Central memory CD4-positive, alpha-beta T cell (primary cell): ENCODE results near the gene MCM8.

Source experiments
- DNase-seq: peaks from one replicate; pipeline ENCODE4 v3.0.0; 2022
- total RNA-seq, 3 experiments: gene quantifications; one replicate each; lab custom pipeline; 2026; lab: John Stamatoyannopoulos, UW

The MCM8 gene
- total RNA-seq: 7.7 to 19.2 (median 10.4) reads per million in 3 experiments

DNA sequence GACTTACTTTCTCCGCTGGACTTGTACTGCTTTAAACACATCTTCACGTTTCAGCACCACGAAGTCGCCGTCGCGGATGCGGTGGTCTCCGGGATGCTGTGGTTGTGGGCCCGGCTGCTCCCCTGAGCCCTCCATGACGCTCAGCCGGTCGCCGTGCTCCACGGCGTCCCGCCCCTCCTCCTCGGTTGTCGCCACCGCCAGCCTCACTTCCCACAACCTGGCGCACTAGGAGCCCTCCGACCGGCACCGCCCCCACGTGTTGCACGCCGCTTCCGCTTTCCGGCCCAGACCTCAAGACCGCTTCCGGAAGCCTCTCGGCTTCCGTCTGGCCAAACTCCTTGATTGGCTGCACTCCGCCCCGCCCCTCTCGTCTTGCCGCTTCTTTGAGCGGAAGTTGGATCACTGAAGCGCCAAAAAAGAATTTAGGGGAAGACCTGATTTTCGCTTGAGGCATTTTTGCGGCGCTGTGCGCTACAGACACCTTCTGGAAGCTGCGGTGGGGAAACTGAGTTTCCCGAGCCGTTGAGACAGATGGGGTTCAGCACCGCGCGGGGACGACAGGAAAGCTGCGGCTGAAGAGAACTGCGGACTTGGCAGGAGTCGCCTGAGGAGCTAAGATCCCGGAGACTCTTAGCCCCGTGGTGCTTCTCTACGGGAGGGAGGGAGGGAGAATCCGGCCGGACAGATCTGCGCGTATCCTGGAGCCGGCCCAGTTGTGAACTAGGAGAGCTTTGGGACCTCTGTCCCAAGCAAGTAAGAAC is at the start of gene MCM8, which contains the start of gene TRMT6:
MCM8 (plus strand) TSS at position 382 of the 761 bp plus-strand sequence. CDS start 1,364 bp downstream, outside the sequence.
TRMT6 (minus strand) TSS at position 263 of the 761 bp plus-strand sequence; CDS start at position 135, 128 bp downstream.
- DNase-seq: peak; percentile 97

DNA sequence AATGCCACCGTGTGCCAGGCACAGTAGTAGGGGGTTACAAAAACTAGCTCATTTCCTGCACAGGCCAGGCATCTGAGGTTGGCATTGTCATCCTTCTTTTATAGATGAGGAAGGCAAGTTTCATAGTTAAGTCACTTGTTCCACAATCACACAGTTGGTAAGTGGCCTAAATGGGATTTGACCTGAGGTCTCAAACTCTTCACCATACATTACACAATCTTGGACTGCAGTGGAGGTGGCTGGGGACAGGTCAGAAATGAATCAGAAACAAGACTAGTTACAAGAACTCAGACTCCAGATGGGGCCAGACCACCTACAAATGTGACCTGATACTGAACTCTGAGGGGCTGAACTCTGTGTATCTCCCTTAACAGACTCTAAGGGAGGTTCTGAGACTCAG is 49.5 kb upstream of the MCM8 start:
- no peak for DNase-seq

DNA sequence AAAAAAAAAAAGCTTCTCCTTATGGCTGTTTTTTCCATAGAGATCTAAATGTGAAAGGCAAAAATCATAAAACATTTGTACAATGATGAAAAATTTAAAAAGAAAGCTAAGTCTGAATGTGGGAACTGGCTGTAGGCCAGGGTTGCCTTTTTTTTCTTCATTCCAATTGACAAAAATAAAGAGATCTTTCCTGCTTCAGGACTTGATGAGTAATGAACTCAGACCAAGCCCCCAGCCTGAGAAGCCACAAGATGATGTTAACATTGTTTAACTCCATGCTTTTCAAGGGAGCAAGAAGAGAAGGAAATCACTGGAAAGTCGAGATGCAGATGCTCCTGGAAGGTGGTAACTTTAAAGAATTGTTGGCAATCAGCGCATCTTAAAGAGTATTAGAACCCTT is 41.5 kb upstream of the MCM8 start:
- no peak for DNase-seq

DNA sequence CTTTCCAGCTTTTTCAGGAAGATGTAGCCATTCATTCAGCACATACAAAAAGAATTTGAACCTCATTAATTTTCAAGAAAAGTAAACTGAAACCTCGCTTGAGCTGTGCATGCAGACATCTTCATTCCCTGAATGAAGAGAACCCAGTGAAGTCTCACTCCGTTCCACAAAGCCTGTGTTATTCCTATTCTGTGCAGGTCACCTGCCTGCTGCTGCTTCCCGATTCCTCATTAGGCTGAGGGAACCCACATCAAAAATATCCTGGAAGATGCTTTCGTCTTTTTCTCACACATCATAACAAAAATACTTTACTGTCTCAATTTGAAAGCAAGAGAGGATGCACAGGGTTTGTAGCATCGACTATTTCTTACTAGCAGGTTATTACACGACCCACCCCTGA is 40.3 kb upstream of the MCM8 start:
- DNase-seq: no peak

DNA sequence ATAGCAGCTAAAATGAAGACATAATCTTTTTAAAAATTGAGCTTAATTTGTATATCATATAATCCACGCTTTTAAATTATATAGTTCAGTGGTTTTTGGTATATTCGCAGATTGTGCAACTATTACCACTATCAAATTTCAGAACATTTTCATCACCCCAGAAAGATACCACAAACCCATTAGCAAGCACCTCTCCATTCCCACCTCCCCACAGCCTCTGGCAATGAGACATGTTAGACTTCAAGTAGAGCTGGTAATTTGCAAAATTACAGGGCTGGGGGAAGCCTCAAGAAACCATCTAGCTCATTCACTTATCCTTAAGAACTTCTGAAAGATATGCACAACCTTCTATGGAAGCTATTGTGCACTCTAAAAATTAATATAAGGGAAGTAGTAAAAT is 37.3 kb upstream of the MCM8 start:
- no peak for DNase-seq

DNA sequence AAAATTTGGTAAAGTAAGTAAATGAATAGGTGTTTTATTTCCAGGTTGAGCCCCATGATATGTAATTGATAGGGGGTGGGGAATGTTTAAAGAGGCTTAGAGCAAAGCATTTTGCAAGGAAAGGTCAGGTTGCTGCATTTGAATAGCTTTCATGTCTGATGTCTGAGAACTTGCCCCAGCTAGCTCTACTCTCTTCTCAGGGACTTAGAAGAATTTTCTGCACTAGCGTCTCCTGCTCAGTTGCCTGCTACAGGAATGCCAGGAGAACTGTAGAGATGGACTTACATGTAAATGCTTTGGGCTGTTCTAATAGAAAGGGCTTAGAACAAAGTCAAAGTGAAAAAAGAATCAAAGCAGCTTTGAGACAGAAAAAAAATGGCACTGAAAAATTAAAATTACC is 35.6 kb upstream of the MCM8 start:
- DNase-seq: no peak

DNA sequence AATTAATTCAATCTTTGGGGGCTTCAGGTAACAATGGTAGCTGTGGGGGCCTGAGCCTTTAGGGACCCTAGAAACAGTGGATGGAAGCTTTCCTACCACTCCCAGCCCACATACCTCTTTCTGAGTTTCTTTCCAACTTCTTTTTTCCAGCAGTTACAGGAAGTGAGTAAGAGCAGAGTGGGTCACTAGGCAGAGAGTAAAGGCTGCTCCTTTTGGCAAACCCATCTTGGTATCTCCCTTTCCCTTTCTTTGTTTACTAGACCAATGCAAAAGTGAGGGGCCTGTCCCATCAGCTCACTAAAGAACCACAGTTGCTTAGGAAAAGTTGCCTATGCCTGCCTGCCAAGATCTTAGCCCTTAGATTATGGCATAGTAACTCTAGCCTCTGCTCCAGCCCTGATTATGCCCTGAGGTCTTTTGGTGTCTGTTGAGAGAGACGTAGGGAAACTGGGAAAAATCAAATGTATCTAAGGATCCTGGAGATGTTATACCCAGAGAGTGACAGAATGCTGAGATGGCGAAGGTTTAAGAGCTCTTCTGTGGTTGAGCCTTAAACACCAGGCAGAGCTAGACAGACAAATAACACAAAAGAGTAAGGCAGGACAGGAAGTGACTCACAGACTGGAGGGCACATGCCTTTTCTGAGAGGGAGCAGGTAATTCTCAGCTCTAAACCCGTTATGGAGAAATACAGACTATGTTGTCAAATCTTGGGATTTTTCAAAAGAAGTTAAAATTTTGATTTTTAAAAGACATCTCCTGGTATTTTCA is 31.4 kb upstream of the MCM8 start:
- DNase-seq: no peak

DNA sequence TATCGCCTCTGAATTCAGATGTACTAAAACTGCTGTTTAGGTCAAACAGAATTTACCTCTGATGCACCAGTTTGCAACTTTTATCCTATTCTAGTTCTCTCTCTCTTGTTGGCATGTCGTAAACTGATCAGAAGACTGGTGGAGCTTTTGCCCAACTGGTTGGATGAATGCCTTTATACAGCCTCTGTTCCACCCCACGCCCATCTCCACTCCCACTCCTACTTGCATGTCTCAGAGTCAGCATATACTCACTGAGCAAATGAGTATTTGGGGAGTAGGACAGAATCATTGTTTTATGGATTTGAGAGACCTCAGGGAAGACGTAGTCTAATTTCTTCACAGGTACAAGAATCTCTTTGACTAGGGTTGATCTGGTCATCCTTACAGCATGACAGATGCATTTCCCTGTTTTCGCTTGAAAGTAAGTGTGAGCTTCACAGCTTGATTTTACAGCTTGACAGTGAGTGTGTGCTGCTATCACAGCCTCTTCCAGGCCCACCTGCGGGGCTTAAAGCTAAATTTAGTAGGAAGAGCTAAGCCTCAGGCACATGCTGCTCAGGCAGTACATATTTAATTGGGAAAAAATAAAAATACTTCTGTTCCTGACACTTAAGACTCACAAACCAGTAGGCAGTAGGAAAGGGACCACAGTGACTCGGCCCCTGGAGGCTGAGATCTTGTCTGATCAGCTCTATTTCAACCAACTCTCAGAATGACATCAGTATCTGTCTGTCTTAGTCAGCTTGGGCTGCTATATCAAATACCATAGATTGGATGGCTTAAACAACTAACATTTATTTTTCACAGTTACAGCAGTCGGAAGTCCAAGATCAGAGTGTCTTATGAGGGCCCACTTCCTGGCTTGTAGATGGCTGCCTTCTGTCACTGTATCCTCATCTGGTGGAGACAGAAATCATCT is 30.6 kb upstream of the MCM8 start:
- no peak for DNase-seq

DNA sequence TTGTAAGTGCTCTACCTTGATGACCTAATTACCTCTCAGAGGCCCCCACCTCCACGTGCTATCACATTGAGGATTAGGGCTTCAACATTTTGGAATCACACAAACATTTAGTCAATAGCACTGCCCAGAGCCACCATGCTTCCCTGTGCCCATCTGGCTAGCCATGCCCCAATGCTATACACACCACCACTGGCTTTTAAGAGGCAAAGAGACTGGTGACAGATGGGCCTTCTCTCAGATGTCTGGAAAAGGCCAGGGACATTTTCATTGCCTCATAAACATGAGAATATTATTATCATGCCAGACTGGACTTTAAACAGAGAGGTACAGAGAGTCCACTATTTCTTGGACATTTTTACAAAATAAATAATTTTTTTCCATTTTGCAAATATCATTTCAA is 29.9 kb upstream of the MCM8 start:
- DNase-seq: no peak

DNA sequence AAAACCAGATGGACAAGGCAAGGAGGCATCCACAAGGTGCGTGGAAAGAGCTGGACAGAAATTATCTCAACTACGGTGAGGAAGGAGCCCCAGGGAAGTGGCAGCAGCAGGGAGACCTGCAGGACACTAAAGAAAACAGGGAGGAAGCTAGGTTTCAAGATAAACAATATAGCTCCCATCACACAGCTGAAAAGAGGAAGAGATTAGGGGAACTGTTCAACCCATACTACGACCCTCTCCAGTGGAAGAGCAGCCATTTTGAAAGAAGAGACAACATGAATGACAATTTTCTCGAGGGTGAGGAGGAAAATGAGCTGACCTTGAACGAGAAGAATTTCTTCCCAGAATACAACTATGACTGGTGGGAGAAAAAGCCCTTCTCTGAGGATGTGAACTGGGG is 27.0 kb upstream of the MCM8 start:
- no peak for DNase-seq

DNA sequence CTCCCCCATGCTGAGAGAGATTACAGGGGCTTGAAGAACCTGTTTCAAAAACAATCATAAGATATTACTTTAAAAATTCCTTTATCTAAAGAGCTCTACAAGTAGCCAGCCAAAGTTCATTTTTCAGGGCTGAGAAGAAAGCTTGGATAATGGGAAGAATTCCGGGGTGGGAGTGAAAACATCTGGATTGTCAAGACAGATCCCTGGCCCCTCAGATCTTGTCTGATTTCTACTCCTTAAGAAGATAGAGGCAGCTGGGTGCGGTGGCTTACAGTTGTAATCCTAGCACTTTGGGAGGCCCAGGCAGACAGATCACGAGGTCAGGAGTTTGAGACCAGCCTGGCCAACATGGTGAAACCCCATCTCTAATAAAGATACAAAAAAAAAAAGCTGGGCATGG is 24.9 kb upstream of the MCM8 start:
- no peak for DNase-seq

DNA sequence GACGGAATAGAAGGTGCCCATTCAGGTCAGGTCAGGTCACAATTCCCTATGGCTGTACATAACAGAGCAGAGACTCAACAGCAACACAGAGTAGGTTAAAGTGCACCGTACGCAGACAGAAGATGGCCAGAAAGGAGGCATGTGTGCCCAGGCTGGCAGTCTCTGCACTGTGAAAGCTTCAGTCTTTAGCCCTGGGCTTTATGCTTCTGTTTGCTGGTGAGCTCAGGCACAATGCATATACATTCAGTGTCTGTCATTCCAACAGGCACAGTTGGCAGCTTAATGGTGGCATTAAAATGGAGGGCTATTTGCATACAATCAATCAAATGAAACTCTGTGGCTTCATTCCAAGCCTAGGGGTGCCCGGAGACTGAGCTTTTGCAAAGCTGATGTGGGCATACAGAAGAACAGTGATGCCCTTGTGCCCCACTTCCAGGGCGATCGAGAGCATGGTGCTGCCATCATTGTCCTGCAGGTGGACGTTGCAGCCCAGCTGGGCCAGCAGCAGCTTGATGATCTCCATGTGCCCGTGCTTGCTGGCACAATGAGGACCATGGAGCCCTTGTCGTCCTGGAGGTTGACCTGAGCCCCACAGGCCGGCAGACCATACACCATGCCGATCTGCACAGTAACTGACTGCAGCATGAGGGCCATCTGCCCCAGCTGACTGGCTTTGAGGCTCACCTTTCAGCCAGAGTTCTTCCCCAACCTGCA is 22.5 kb upstream of the MCM8 start:
- DNase-seq: no peak

DNA sequence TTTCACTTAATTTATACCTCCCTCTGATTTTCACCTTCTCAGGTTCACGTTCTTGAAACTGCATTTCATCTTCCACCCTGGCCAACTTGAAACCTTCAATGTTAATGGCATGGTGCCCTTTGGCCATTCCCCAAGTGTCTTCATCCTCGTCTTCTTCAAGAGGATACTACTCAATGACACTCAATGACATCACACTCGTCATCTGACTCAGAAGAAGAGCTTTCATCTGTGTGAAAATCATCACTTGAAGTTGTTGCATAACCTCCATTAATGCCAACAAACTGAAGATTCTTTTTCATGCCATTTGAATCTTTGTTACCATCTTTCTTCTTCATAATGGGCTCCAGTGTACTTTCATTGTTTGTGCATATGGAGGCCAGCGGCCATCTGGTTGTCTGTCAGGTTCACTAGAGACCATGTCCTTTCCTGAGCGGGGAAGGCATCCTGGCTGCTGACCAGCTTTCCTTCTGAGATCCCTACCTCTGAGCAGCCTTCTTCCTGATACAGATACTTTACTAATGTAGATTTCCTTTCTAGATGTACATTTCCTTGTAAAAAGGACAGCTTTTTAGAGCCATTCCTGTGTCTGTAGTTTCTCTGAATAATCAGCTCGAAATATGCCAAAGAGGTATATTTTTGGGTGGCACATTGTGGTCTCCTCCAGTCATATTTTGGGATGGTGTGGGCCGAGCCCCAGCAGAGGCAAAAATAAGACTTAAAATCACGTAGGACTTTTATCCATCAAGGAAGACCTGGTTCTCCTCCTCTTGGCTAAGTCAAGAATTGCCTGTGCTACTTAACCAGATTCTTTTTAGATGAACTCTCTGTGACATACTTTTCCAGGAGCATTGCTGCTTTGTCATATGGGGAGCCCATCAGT is 21.4 kb upstream of the MCM8 start:
- no peak for DNase-seq

DNA sequence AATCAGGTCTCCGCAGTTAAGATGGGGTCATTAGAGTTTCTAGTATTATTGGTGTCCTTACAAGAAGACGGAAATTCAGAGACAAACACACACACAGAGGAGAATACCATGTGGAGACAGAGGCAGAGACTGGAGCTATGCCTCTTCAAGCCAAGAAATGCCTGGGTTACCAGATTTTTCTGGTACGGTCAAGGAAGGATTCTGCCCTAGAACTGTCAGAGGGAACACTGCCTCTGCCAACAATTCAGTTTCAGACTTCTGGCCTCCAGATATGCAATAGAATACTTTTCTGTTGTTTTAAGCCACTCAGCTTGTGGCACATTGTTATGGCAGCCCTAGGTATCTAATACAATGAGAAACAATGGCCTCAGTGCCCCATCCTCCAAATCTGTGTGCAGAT is 19.0 kb upstream of the MCM8 start:
- no peak for DNase-seq

DNA sequence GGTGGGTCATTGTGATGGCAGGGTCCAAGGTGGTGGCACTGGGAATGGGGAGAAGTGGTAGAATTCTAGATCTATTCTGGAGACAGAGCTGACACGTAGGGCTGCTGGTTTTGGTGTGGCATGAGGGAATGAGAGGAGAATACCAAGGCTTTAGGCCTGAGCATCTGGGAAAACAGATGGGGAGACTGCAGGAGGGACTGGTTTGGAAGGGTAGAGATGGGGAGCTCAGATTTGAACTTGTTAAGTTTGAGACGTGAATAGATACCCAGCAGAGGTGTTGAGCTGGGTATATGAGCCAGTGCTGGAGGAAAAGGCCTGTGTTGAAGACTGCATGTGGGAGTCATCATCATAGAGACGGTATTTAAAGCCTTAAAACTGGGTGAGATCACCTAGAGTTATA is 17.7 kb upstream of the MCM8 start:
- no peak for DNase-seq

DNA sequence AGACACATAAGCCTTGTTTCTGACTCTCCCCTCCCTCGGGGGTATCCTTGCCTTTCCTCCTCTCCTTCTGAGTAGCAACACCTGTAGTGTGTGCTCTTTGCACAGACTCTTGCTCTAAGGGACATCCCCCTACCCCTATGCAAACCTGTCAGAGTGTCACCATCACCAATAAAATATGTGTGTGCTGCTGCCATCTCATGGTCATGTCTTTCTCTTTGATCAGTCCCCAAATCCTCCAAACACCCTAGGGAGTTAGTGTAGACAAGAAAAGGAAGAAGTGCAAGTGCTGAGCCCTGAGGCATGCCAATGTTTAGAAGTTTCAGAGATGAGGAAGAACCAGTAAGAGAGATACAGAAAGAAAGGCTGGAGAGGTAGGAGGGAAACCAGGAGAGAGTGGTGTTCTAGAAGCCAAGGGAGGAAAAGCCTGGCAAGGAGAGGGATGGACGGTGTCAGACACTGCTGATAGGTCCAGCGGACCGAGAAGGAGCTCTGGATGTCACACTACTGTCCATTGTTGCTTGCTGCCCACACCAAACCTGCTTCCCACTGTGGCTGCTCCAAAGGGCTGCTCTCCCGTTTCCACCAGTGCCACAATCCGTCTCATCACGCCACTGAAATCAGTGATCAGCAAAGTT is 16.5 kb upstream of the MCM8 start:
- no peak for DNase-seq

DNA sequence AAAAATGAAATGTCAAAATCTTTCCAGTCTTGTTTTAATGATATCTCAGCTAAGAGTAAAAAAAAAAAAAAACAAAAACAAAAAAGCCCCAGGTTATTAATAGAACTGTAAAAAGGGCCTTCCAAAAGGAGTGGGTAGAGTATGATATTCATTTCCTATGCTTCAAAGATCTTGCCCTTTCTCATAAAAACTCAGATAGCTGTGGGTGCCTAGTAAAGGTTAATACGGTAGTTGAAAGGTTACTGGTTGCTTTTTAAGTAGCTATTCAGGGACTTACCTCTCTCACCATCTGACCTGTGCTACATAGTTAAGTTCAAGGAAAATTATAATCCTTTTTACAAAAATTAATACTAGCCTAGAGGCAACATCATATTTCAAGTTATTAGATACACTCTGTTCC is 15.1 kb upstream of the MCM8 start:
- no peak for DNase-seq

DNA sequence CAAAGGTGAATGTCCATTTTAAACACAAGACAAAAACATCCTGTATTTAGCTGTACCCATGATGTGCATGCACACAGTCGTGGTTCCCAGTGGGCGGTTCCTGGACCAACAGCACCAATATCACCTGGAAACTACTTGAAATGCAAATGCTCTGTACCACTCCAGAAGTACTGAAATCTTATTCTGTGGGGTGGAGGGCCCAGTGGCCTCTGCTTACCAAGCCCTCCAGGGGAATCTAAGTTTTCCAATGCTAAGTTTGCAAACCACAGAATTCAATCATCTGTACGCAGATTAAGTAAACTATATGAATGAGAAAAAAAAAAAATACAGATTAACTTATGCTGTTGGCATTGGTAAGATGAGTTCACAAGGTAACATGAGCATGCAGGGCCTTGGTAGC is 14.2 kb upstream of the MCM8 start:
- DNase-seq: no peak

DNA sequence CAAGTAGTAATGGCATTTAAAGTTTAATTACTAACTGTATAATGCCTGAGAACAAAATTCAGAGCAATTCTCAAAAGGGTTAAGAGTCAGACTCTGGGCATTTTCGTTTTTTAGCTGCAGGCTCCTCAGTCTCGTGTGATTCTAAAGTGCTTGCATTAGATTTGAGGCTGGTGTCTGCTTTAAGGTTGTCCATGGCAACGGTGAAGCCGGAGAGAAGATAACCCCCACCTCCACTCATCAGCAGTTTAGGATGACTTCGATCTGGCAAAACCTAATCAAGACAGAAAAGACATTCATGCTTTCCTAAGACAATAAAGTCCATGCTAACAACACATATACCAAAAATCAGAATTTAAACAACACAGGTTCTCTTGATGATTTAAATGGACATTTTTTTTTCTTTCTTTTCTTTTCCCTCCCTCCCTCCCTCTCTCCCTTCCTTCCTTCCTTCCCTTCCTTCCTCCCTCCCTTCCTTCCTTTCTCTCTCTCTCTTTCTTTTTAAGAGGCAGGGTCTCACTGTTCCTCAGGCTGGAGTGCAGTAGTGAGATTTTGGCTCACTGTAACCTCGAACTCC is 11.9 kb upstream of the MCM8 start:
- no peak for DNase-seq

DNA sequence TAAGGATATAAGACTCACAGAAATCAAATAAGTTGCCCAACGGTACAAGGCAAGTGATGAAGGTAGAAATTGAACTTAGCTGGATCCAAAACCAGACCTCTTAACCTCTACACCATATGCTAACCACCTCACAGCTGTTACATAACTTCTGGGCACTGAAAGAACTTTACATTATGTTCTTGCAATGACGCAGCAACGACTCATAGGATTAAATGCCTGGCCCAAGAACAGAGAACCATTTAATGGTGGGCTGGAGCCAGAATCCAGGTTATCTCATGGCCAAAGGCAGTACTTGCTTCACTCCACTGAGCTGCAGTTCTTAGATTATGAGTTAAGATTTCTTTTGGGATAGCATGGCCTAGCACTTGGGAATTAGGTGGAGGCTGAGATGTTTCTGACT is 4.5 kb upstream of the MCM8 start:
- DNase-seq: no peak

DNA sequence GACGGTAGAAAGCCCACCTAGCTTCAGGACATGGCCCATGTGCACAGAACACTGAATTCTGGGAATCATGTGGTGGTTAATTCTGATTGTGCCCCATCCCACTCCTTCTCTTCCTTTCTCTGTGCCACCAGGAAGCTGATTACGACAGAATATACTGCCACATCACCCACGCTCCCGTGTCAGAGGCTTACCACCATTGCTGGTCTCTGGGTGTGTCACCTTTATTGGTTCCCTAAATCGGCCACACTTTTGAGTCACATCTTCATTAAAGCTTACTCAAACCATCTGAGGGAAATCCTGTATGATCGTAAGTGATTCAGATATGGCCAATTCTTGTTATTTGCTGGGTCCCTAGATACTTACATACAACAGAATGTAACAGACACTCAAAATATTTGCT is 3.2 kb upstream of the MCM8 start:
- DNase-seq: no peak
